Measurements from ENCODE around the gene KLF15. TPM values are rescaled to one million over a fixed set of nuclear protein-coding genes. Genes with fewer than 3 reads are reported as not detected.

The KLF15 gene
- total and polyA plus RNA-seq, 12 donors, result 13.5 to 61.3 (median 29.2) TPM

DNA sequence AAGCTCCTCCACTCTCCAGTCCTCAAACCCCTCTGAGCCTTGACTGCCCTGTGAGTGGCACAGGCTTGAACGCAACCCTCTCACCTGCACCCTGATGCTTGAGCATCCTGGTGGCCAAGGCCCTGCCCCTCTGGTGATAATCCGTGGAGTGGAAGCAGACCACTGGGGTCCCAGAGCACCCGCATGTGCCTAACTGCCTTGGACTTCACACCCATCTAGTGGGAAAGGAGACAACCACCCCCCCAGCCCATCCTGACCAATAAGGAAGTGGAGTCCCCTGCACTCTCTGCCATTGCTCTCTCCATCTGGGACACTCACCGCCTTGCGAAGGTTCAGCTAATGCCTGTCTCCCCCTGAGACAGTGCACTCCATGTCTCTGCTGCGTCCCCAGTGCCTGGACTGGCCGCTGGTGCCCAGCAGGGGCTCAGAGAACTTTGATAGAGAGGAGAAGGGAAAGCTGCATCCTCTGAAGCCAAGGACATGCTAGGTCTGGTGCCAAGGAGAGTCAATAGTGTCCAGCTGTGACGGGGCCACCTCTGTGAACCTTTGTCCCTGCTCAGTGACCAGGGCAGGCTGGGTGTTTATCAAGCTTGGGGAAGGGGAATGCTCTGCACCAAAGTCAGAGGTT, 3.4 kb downstream of the KLF15 start:
- Histone ChIP-seq H3K4me3 (no peak overlapping the region), H3K27me3 (peaks cover 0 to 38% (median 0%) of the 10 kb centered on the region in 7 donors), H3K4me1 (peaks cover 22 to 89% (median 72%) of the 10 kb centered on the region in 9 donors), H3K27ac (peak overlapping the region in 9 of 10 donors; percentile 71 to 97 (median 89)), H3K36me3 (peaks cover 0 to 23% (median 0%) of the 10 kb centered on the region in 9 donors), H3K9me3 (no peaks in the 10 kb centered on the region)
- TF ChIP-seq, protein P1, sequence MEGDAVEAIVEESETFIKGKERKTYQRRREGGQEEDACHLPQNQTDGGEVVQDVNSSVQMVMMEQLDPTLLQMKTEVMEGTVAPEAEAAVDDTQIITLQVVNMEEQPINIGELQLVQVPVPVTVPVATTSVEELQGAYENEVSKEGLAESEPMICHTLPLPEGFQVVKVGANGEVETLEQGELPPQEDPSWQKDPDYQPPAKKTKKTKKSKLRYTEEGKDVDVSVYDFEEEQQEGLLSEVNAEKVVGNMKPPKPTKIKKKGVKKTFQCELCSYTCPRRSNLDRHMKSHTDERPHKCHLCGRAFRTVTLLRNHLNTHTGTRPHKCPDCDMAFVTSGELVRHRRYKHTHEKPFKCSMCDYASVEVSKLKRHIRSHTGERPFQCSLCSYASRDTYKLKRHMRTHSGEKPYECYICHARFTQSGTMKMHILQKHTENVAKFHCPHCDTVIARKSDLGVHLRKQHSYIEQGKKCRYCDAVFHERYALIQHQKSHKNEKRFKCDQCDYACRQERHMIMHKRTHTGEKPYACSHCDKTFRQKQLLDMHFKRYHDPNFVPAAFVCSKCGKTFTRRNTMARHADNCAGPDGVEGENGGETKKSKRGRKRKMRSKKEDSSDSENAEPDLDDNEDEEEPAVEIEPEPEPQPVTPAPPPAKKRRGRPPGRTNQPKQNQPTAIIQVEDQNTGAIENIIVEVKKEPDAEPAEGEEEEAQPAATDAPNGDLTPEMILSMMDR (IDR thresholded peaks at IDR 0.05), result no peak
- no peak for ATAC-seq
- WGBS, 2 donors, result 77 to 80% methylated on average over 8 of the region's 8 CpGs
- intact Hi-C loops (cut with DNase I), result loop anchor here in 2 of 10 donors (5.0 to 10.0 kb wide), 2 partner anchors 67 to 89 kb away; no protein-coding TSS in a partner anchor
- no peak for DNase-seq

DNA sequence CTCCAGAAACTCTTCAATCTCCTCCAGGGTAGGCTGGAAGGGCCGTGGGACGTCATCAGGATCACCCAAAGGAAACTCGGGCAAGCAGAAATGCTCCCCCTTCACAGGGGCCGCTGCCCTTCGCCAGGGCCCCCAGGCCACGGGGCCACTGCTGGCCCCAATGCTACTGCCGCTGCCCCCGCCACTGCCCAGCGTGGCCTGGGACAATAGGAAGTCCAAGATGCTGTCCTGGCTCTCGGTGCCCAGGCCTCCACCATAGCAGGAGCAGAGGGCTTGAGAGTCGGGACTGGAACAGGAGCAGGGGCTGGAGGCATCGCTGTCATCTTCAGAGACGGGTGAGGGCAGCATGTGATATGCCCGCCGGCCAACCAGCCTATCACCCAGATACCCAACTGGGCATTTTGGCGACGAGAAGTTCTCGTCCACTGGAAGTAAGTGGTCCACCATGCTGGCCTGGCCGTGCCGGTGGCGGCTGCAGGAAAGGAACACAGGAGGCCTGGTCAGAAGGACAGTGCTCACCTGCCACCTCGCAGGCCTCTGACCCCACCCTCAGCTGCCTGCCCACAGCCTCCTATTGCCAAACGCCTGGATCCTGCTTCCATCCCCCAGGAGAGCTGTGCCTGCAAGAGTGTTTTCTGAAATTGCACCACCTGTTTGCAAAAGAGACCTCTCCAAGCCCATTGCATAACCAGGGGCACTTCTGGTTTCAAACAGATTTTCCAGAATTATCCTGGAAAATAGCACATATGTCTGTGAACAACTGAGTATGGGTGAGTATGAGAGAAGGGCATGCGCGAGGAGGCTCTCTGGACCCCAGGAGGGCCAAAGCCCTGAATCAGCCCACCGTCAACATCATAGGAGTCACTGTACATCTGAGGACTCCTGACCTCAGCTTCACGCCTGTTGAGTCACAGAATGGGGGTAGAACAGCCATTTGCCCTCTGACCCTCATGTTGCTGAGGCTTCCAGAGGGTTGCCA, 4.4 kb downstream of the KLF15 start:
- H3K36me3 ChIP-seq, result peaks cover 0 to 23% (median 0%) of the 10 kb centered on the region in 9 donors
- no peaks in the 10 kb centered on the region for H3K9me3 ChIP-seq
- H3K4me1 ChIP-seq, result peaks cover 20 to 92% (median 72%) of the 10 kb centered on the region in 9 donors
- peaks cover 0 to 29% (median 0%) of the 10 kb centered on the region in 7 donors for H3K27me3 ChIP-seq
- TF ChIP-seq, protein P1 (IDR thresholded peaks at IDR 0.05), result no peak
- intact Hi-C loops (cut with DNase I), result loop anchor here in 2 of 10 donors (5.0 to 10.0 kb wide), 2 partner anchors 65 to 88 kb away; no protein-coding TSS in a partner anchor
- DNase-seq, result no peak
- ATAC-seq, result no peak
- H3K27ac ChIP-seq, result peak overlapping the region in 2 of 10 donors; percentile 39 to 96
- 79 to 82% methylated on average over 27 of the region's 27 CpGs for WGBS, 2 donors
- no peak overlapping the region for H3K4me3 ChIP-seq

DNA sequence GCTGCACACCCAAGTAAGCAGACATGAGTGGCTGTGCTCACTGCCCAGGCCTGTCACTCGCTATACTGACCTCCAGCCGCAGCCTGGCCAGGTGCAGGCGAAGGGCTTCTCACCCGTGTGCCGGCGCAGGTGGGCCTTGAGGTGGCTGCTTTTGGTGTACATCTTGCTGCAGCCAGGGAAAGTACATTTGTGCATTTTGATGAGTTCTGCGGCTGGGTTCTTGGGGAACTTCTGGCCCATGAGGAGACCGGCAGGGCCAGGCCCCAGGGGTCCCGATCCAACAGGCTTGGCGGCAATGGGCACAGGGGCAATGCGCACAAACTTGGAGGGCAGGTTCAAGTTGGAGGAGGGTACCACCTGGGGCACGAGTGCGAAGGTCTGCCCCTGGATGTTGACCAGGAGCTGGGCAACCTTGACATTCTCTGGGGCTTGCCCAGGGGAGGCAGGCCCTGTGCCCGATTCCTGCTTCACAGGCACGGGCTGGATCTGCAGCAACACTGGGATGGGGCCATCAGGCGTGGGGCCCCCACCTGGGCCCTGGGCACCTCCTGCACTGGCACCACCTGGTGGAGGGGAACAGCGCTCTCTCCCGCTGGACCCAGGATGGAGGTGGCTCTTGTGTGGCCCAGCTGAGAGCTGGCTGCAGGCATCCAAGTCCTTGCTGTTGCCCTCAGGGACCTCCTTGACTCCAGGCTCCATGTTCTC, 5.3 kb downstream of the KLF15 start:
- intact Hi-C loops (cut with DNase I), result loop anchor here in 2 of 10 donors (5.0 to 10.0 kb wide), 2 partner anchors 65 to 87 kb away; no protein-coding TSS in a partner anchor
- Histone ChIP-seq H3K27ac (peak overlapping the region in 1 of 10 donors; percentile 39), H3K4me1 (peaks cover 20 to 97% (median 78%) of the 10 kb centered on the region in 9 donors)

More for the DNA sequence above, 5.3 kb downstream of the KLF15 start:
- TF ChIP-seq, protein P1 (IDR thresholded peaks at IDR 0.05), result no peak
- Histone ChIP-seq H3K4me3 (no peak overlapping the region), H3K9me3 (no peaks in the 10 kb centered on the region), H3K27me3 (peaks cover 0 to 24% (median 0%) of the 10 kb centered on the region in 7 donors), H3K36me3 (peaks cover 0 to 23% (median 0%) of the 10 kb centered on the region in 9 donors)
- ATAC-seq (no peak), DNase-seq (no peak)
- 93 to 95% methylated on average over 18 of the region's 18 CpGs for WGBS, 2 donors

Measured in heart right ventricle (tissue), 16 donors.